HT1080 (cell line): ENCODE data around the gene FNBP1. TPM values are rescaled to one million over a fixed set of nuclear protein-coding genes. Genes with fewer than 3 reads are reported as not detected.

Experiments used
- DNase-seq: peaks from one replicate; pipeline ENCODE4 v3.0.0-alpha.2; 2015; ENCODE audit warnings: low read depth
- polyA plus RNA-seq, 2 experiments: library from polyadenylated mRNA; depleted of rRNA; stranded (reverse); fragments of >200 nt; gene quantifications; 2 replicates each; pipeline ENCODE4 v1.2.3, GENCODE V29; 2015
- total RNA-seq: library from RNA; depleted of rRNA; stranded (reverse); fragments of >200 nt; shearing (Covaris generic); gene quantifications from 2 replicates; pipeline ENCODE4 v1.2.3, GENCODE V29; 2014; rRNA removed

The FNBP1 gene
- total RNA-seq = 13.5 and 18.4 TPM in 2 replicates
- 10.8 and 12.5 TPM in 2 replicates for polyA plus RNA-seq (2015; cell fraction: cytosol; rRNA removed)
- polyA plus RNA-seq (2015; cell fraction: nucleus; rRNA removed) = 8.2 and 9.2 TPM in 2 replicates

DNA sequence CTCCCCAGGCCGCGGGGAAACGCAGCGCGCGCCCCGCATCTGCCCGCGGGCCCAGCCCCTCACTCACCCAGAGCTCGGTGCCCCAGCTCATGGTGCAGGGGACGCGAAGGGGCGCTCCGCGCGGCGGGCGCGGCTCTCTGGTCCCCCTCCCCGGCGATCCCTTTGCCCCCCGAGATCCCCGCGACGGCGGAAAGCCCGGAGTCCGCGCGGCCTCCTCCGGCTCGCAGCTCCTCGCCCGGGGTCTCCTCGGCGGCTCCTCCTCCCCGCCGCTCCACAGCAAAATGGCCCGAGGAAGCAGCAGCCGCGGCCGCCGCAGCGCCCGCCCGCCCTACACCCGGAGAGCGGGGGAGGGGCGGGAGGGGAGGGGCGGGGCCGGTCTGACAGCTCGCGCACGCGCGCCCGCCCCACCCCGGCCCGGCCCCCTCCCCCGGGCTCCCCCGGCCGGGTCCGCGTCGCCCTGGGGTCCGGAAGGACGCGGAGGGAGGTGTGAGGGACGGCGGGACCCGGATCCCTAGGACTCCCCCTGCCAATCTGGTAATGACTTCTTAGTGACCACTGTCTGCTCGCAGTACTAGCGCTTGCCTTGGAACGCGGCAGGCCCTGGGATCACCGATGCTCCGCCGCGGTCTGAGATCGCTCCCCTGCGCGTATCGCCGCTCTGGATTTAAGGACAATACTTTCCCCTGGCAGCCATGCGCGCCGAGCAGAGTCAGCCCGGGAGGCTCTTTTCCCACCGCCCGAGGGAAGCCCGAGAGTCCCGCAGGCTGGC is at the start of gene FNBP1:
Gene FNBP1, minus strand, starts transcription at position 305 of the 769 bp plus-strand sequence. Its CDS starts 214 bp downstream, at position 91.
- DNase-seq = peak; percentile 30

- no peak for DNase-seq
Measured at GRCh38 chr9:130090915-130091314, 47.9 kb upstream of the FNBP1 start.

DNA sequence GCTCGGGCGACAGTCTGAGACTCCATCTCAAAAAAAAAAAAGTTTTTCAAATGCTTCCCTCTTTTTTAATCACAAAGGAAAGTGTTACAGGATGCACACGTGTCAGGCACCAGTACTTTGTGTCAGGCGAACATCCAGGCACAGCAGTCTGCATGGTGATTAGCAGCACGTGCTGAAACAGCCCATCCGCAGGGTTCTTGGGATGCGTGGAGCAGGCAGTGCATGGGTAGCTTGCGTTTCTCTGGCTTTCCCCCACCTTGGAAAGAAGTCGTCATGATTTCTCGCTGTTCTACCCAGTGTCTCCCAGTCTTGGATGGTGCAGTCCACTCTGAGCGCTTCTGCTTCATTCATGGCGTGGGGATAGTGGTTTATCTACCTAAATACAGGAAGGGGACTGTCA is 46.2 kb upstream of the FNBP1 start:
- no peak for DNase-seq

- no peak for DNase-seq
Measured at GRCh38 chr9:130088051-130088450, 45.1 kb upstream of the FNBP1 start.

GRCh38 chr9:130084337-130084736 is 41.3 kb upstream of the FNBP1 start:
- DNase-seq = no peak

GRCh38 chr9:130078547-130078946 is 35.6 kb upstream of the FNBP1 start:
- no peak for DNase-seq

- peak; percentile 1 for DNase-seq
Measured at GRCh38 chr9:130073373-130073772, 30.4 kb upstream of the FNBP1 start.

GRCh38 chr9:130072515-130073235 is 29.7 kb upstream of the FNBP1 start:
- DNase-seq = peak; percentile 55

- DNase-seq = no peak
Measured at GRCh38 chr9:130069048-130069447, 26.1 kb upstream of the FNBP1 start.

DNA sequence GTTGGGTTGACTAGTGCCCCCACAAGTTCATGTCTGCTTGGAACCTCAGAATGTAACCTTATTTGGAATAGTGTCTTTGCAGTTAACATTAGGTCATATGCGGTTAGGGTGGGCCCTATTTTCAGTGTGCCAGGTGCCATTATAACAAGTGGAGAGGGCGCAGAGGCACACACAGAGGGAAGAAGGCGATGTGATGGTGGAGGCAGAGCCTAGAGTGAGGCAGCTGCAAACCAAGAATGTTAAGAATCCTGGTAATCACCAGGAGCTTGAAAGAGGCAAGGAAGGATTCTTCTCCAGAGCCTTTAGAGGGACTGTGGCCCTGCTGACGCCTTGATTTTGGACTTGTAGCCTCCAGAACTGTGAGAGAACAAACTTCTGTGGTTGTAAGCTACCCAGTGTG is 21.6 kb upstream of the FNBP1 start:
- DNase-seq = no peak

GRCh38 chr9:130062750-130063149 is 19.8 kb upstream of the FNBP1 start:
- DNase-seq = no peak

DNA sequence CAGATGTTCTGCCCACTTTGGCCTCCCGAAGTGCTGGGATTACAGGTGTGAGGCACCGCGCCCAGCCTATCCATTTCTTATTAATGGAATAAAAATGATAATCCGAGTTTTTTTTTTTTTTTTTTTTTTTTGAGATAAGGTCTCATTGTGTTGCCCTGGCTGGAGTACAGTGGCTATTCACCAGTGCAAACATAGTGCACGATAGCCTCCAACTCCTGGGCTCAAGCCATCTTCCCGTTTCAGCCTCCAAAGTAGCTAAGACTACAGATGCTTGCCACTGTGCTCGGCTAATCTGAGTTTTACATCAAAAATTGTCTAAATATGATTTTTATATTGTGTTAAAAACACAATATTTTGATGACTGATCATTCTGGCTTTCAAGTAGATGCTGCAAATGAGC is 17.3 kb upstream of the FNBP1 start:
- no peak for DNase-seq

- no peak for DNase-seq
Measured at GRCh38 chr9:130058887-130059286, 15.9 kb upstream of the FNBP1 start.

DNA sequence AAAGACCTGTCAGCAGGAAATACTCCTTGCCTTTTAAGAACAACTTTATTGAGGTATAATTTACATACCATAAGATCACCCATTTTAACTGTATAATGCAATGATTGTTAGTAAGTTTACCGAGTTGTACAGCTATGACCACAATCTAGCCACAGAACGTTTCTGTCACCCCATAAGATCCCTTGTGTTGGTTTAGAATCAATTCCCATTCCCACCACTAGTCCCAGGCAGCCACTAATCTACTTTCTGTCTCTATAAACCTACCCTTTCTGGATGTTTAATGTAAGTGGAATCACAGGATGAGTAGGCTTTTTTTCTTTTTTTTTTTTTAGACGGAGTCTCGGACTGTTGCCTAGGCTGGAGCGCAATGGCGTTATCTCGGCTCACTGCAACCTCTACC is 15.2 kb upstream of the FNBP1 start:
- DNase-seq = no peak

GRCh38 chr9:130054820-130055219 is 11.8 kb upstream of the FNBP1 start:
- no peak for DNase-seq

DNA sequence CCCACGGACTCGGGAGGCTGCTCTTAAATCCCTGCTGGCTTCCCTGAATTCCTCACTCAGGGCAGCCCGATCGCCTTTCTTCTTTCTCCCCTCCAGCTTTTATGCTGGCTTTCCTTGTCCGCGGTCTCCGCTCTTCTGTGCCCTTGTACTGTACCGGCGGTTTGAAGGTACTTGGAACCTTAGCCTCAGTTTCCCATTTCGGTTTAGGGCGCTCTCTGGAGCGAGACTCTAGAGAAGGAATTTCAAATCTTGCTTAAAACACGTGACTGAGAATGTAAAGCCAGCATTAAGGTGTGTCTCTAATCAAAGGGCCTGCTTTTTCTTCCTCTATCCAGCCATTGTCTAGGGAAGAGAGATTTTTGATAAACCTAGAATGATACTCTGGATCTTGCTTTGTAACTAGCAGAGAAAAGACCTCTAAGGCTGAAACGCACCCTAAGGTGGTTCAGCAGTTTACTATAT is 11.4 kb upstream of the FNBP1 start:
- DNase-seq = no peak

- peak; percentile 68 for DNase-seq
Measured at GRCh38 chr9:130053504-130054324, 10.7 kb upstream of the FNBP1 start, which contains the start of gene GPR107. Gene GPR107 (plus strand): TSS chr9:130053906. CDS start chr9:130053933, 27 bp downstream.

DNA sequence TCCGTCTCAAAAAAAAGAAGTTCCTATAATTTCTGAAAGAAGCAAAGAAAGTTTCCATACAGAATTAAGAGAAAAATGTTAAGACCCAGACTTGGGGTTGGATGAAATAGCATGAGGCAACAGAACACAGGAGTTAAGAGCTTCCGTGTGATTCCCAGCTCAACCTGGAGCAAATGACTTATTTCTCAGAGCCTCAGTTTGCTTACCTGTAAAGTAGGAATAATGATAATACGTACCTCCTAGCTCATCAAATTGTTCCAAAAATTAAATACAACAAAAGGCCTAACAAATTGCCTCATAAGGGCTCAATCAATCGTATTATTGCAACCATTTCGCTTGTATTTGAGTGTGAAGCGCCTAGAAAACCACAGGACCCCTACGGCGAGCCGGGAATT is 10.1 kb upstream of the FNBP1 start:
- DNase-seq = no peak

GRCh38 chr9:130051855-130052254 is 8.9 kb upstream of the FNBP1 start:
- no peak for DNase-seq

GRCh38 chr9:130050462-130050861 is 7.5 kb upstream of the FNBP1 start:
- DNase-seq = no peak

DNA sequence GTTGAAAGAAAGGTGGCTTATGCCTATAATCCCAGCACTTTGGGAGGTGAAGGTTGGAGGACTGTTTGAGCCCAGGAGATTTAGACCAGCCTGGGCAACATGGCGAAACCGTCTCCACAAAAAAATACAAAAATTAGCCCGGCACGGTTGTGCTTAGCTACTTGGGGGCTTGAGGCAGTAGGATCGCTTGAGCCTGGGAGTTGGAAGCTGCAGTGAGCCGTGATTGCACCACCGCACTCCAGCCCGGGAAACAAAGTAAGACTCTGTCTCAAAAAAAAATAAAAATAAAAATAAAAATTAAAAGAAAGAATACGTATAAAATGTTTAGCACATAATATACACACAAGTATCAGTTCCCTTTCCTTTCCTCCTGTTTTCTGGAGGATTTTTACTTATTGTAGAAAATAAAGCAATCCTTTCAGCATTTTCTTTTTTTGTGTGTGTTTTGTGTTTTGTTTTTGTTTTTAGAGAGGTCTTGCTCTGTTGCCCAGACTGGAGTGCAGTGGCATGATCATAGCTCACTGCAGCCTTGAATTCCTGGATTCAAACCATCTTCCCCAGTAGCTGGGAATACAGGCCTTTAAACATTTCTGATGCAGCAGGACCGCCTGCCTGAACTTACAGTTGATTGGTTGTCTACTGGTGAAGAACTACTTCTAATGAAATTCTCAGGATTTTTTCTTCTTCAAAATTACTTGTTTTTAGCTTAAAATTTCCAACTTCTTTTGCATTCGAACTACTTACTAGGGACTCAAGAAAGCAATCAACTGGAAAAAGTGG is 6.6 kb upstream of the FNBP1 start:
- no peak for DNase-seq
